Fibroblast of lung (primary cell): Measurements from ENCODE around the gene THOC5. TPM values are rescaled to one million over a fixed set of nuclear protein-coding genes. Genes with fewer than 3 reads are reported as not detected.
"Not testable (repeated sequence)": the region's sequence is repeated elsewhere in the genome, so short reads cannot be mapped to it uniquely, and the experiment has no call there.

Experiments
- DNase-seq, 2 donors: peaks; one replicate each; pipeline versions ENCODE4 v3.0.0 to v3.0.0-alpha.2; 2010; ENCODE audit warnings: low read depth in 2 of 2
- H2AFZ ChIP-seq: 2 replicates; pipeline ENCODE4 v1.5.1; 2012; ENCODE audit warnings: low read length, control low read depth, inconsistent platforms
- H3K27ac ChIP-seq: 2 replicates; pipeline ENCODE4 v1.5.1; 2011; ENCODE audit warnings: low read length, control low read depth; ENCODE audit not compliant: insufficient read depth
- H3K27me3 ChIP-seq: 2 replicates; pipeline ENCODE4 v1.5.1; 2011; ENCODE audit warnings: mild to moderate bottlenecking, low read length; ENCODE audit not compliant: control insufficient read depth, insufficient read depth
- H3K36me3 ChIP-seq: 2 replicates; pipeline ENCODE4 v1.5.1; 2011; ENCODE audit warnings: low read length; ENCODE audit not compliant: control insufficient read depth, insufficient read depth
- H3K4me1 ChIP-seq: 2 replicates; pipeline ENCODE4 v1.5.1; 2011; ENCODE audit warnings: low read length; ENCODE audit not compliant: control insufficient read depth, insufficient read depth; ENCODE audit errors: extremely low read depth
- H3K4me2 ChIP-seq: 2 replicates; pipeline ENCODE4 v1.5.1; 2011; ENCODE audit warnings: low read length, control low read depth; ENCODE audit not compliant: insufficient read depth; ENCODE audit errors: extremely low read depth
- H3K4me3 ChIP-seq, 4 experiments: fragments of 200-600 bp in 1 of 4; sonication (generic) in 1 of 4; replicated peaks in 1 of 4; 2 replicates each; pipeline ENCODE4 v1.5.1; 2011 to 2016; ENCODE audit warnings: low read length in 4 of 4, low read depth in 3 of 4, mild to moderate bottlenecking in 3 of 4, control low read depth in 2 of 4, inconsistent platforms in 1 of 4, mixed read lengths in 1 of 4; ENCODE audit not compliant: insufficient read depth in 1 of 4; ENCODE audit errors: control extremely low read depth in 1 of 4
- H3K79me2 ChIP-seq: 2 replicates; pipeline ENCODE4 v1.5.1; 2012; ENCODE audit warnings: mild to moderate bottlenecking, low read length, inconsistent platforms; ENCODE audit not compliant: control insufficient read depth, insufficient read depth
- H3K9ac ChIP-seq: 2 replicates; pipeline ENCODE4 v1.5.1; 2011; ENCODE audit warnings: mild to moderate bottlenecking, low read length, control low read depth; ENCODE audit not compliant: insufficient read depth
- H3K9me3 ChIP-seq: 2 replicates; pipeline ENCODE4 v1.5.1; 2012; ENCODE audit warnings: low read depth, low read length; ENCODE audit not compliant: control insufficient read depth, insufficient read depth
- H4K20me1 ChIP-seq: 2 replicates; pipeline ENCODE4 v1.5.1; 2011; ENCODE audit warnings: low read length; ENCODE audit not compliant: control insufficient read depth, insufficient read depth; ENCODE audit errors: extremely low read depth
- CTCF ChIP-seq, 2 donors: IDR thresholded peaks in 1 of 2; conservative IDR thresholded peaks in 1 of 2; 1 replicate in 1 of 2; 2 replicates in 1 of 2; pipeline ENCODE4 v1.5.1; 2011 to 2012; ENCODE audit warnings: low read length in 2 of 2, control low read depth in 1 of 2, inconsistent platforms in 1 of 2, low read depth in 1 of 2, mild to moderate bottlenecking in 1 of 2
- EZH2 ChIP-seq: IDR thresholded peaks from 2 replicates; pipeline ENCODE4 v1.5.1; 2012; ENCODE audit warnings: low read length, control low read depth, mild to moderate bottlenecking; ENCODE audit errors: missing control alignments
- polyA plus RNA-seq, 2 donors: library from polyadenylated mRNA; depleted of rRNA in 1 of 2; stranded (reverse) in 1 of 2; unstranded in 1 of 2; fragments of >200 nt; gene quantifications; 2 replicates each; pipeline ENCODE4 v1.2.1, GENCODE V29; 2011 to 2012; ENCODE audit warnings: missing spikeins in 1 of 2
- total RNA-seq: library from RNA; depleted of rRNA; stranded (reverse); fragments of >200 nt; gene quantifications from 2 replicates; pipeline ENCODE4 v1.2.1, GENCODE V29; 2014

THOC5 gene
- total and polyA plus RNA-seq, 2 donors (not counting 1 experiment from before 2014, with no cell fraction given): 52.8 to 60.7 TPM

GRCh38 chr22:29491012-29491411 lies 62.5 kb downstream of the THOC5 start:
- TF ChIP-seq CTCF (conservative IDR thresholded peaks at IDR 0.05 in 1 of 2, IDR thresholded peaks at IDR 0.05 in 1 of 2; ENCODE audit: low read depth in 1 of 2, low read length in 2 of 2) (no peak), EZH2 (no peak)
- H3K9ac ChIP-seq: no peak overlapping the region
- H3K79me2 ChIP-seq: no peaks in the 10 kb centered on the region
- H3K36me3 ChIP-seq: no peaks in the 10 kb centered on the region
- no peak overlapping the region for H3K27ac ChIP-seq
- H3K4me3 ChIP-seq: no peak overlapping the region
- H4K20me1 ChIP-seq: no peaks in the 10 kb centered on the region
- H2AFZ ChIP-seq: no peak overlapping the region
- DNase-seq: no peak
- no peak overlapping the region for H3K4me2 ChIP-seq
- H3K4me1 ChIP-seq: no peaks in the 10 kb centered on the region
- H3K9me3 ChIP-seq: no peaks in the 10 kb centered on the region
- no peaks in the 10 kb centered on the region for H3K27me3 ChIP-seq

DNA sequence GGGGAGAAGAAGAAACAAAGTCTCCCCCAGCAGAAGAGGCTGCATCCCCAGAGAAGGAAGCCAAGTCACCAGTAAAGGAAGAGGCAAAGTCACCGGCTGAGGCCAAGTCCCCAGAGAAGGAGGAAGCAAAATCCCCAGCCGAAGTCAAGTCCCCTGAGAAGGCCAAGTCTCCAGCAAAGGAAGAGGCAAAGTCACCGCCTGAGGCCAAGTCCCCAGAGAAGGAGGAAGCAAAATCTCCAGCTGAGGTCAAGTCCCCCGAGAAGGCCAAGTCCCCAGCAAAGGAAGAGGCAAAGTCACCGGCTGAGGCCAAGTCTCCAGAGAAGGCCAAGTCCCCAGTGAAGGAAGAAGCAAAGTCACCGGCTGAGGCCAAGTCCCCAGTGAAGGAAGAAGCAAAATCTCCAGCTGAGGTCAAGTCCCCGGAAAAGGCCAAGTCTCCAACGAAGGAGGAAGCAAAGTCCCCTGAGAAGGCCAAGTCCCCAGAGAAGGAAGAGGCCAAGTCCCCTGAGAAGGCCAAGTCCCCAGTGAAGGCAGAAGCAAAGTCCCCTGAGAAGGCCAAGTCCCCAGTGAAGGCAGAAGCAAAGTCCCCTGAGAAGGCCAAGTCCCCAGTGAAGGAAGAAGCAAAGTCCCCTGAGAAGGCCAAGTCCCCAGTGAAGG lies 64.3 kb downstream of the THOC5 start:
- H3K9ac ChIP-seq, H3K4me3 ChIP-seq, H3K9me3 ChIP-seq, H4K20me1 ChIP-seq, H3K79me2 ChIP-seq, H3K36me3 ChIP-seq, H3K27ac ChIP-seq, H3K4me1 ChIP-seq, H3K4me2 ChIP-seq, H3K27me3 ChIP-seq, H2AFZ ChIP-seq, DNase-seq: not testable (repeated sequence)

GRCh38 chr22:29487426-29487986 lies 66.1 kb downstream of the THOC5 start:
- no peak for DNase-seq
- TF ChIP-seq EZH2 (no peak), CTCF (conservative IDR thresholded peaks at IDR 0.05 in 1 of 2, IDR thresholded peaks at IDR 0.05 in 1 of 2; ENCODE audit: low read depth in 1 of 2, low read length in 2 of 2) (no peak)
- Histone ChIP-seq H2AFZ (no peak overlapping the region), H3K4me2 (no peak overlapping the region), H3K9ac (no peak overlapping the region), H3K4me1 (no peaks in the 10 kb centered on the region), H4K20me1 (no peaks in the 10 kb centered on the region), H3K27me3 (no peaks in the 10 kb centered on the region), H3K27ac (no peak overlapping the region), H3K36me3 (no peaks in the 10 kb centered on the region), H3K79me2 (no peaks in the 10 kb centered on the region), H3K4me3 (no peak overlapping the region), H3K9me3 (no peaks in the 10 kb centered on the region)
